GM12864 (cell line): Measurements from ENCODE around the gene SGO1.

Experiments
- DNase-seq: peaks from one replicate; pipeline ENCODE4 v3.0.0-alpha.2; 2011; ENCODE audit warnings: low read depth
- H3K4me3 ChIP-seq: 2 replicates; pipeline ENCODE4 v1.5.1; 2011; ENCODE audit warnings: mild to moderate bottlenecking, low read depth, low read length, control low read depth
- TF ChIP-seq, protein P1 (sequence below): IDR thresholded peaks from 2 replicates; pipeline ENCODE4 v1.5.1; 2011; ENCODE audit warnings: low read depth, mild to moderate bottlenecking, moderate library complexity, low read length, control low read depth, inconsistent platforms; ENCODE audit errors: missing control alignments

The SGO1 gene

GRCh38 chr3:20142517-20142916 is 43.5 kb downstream of the SGO1 start:
- H3K4me3 ChIP-seq: no peak overlapping the region
- TF ChIP-seq, protein P1, sequence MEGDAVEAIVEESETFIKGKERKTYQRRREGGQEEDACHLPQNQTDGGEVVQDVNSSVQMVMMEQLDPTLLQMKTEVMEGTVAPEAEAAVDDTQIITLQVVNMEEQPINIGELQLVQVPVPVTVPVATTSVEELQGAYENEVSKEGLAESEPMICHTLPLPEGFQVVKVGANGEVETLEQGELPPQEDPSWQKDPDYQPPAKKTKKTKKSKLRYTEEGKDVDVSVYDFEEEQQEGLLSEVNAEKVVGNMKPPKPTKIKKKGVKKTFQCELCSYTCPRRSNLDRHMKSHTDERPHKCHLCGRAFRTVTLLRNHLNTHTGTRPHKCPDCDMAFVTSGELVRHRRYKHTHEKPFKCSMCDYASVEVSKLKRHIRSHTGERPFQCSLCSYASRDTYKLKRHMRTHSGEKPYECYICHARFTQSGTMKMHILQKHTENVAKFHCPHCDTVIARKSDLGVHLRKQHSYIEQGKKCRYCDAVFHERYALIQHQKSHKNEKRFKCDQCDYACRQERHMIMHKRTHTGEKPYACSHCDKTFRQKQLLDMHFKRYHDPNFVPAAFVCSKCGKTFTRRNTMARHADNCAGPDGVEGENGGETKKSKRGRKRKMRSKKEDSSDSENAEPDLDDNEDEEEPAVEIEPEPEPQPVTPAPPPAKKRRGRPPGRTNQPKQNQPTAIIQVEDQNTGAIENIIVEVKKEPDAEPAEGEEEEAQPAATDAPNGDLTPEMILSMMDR: no peak
- no peak for DNase-seq

- no peak overlapping the region for H3K4me3 ChIP-seq
- no peak for DNase-seq
- TF ChIP-seq, protein P1: no peak
These were observed 44.2 kb downstream of the SGO1 start for GRCh38 chr3:20141851-20142250.

DNA sequence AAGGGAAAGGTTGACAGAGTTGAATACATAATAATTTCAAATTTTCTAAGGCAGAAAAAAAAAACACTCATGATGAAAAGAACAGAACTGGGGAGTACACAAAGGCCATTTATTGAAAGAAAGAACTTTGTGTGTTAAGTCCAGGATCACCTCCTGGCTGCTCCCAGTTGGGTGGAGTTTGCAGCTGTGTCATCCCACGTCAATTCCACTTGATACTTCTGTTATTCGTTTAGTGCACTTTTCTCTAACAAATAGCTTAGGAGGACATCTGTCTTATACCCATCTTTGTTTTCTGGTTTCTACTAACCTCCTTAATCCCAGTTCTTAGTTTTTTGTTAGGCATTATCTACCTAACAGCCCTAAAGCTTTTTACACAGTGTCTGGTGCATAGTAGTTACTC is 44.7 kb downstream of the SGO1 start:
- no peak overlapping the region for H3K4me3 ChIP-seq
- no peak for DNase-seq
- TF ChIP-seq, protein P1: no peak

DNA sequence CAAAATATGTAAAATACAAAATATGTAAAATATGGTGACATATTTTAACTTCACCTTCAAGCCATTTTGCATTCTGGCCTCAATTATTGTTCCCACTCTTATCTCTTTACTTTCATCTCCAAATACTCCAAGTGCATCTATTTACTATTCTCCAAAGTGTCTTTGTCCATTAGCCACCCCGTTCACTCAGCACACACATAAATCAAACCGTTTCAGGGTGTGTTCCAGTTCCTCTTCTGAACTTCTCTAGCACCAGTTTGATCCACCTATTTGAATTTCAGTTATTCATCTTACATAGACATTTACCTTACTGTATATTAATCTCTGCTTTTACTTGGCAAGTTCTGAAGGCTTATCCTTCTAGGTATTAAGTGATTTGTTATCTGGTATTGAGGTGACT is 45.1 kb downstream of the SGO1 start:
- no peak for DNase-seq
- no peak overlapping the region for H3K4me3 ChIP-seq
- TF ChIP-seq, protein P1: no peak

DNA sequence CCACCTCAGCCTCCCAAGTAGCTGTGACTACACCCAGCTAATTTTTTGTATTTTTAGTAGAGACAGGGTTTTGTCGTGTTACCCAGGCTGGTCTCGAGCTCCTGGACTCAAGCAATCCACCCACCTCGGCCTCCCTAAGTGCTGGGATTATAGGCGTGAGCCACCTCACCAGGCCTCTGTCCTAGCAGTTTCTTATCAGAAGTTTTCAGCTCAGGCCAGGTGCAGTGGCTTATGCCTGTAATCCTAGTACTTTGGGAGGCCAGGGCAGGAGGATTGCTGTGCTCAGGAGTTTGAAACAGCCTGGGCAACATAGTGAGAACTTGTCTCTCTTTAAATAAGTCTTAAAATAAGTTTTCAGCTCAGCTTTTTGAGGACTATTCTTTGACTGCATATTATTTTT is 48.4 kb downstream of the SGO1 start:
- H3K4me3 ChIP-seq: no peak overlapping the region
- TF ChIP-seq, protein P1: no peak
- DNase-seq: no peak

DNA sequence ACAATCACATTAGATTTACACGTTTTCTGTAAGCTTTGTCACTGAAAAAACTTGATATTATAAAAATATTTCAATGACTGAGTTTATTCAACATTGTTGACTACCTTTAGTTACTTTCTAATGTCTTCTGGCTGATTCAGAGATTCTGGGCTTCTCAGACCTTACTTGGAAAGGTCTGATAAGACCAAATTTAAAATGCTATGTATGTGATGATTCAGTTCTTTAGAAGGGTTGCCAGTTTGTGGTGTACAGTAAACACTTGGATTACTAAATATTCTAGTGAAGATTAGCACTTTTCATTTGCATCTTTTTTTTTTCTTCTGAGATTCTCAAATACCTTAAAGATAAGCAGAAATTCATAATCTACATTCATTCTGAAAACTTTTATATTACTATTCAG is 49.8 kb downstream of the SGO1 start:
- TF ChIP-seq, protein P1: no peak
- DNase-seq: no peak
- H3K4me3 ChIP-seq: no peak overlapping the region

DNA sequence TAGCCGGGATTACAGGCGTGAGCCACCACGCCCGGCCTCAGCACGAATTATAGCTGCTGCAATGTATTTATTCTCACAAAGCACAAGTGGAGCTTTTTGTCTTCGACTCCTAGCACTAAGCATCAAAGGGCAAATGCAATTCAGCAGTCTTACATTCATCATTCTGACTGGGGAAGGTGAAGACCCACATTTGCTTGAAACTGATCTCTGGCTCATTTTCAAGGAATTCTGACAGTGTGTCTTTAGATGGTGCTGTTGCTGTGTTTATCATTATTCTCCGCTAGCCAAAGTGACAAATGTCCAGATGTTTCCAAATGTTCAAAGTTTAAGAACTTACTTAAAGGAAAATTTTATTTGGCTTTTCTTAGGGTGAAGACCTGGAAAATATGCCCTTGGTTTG is 55.9 kb downstream of the SGO1 start:
- no peak for DNase-seq
- no peak overlapping the region for H3K4me3 ChIP-seq
- TF ChIP-seq, protein P1: no peak
